Measurements from ENCODE around the gene SCYL1.

The SCYL1 gene

DNA sequence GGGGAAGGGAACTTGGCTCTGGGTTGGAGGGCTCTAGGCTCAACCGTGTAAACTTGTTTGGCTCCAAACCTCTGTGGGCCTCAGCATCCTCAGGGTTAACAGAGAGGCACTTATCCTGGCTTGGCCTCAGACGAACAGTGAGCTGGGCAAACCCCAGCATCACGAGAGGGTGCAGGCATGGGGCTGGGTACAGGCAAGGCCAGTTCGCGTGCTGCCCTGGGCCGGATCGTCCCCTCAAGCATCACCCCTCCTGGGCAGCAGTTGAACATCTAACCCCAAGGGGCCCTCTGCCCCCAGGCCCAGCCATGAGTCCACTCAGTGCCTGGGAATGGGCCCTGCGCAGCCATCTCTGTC lies 52.9 kb downstream of the SCYL1 start:
- Mint-ChIP-seq H3K27ac (peak overlapping the region in 2 of 3 experiments; percentile 38 to 56), H3K36me3 (ENCODE audit: low read depth) (no peaks in the 10 kb centered on the region), H3K9me3 (no peaks in the 10 kb centered on the region), H3K27me3 (ENCODE audit: low read depth) (peaks cover 12% of the 10 kb centered on the region), H3K4me3 (peak overlapping the region; percentile 54 to 78 (median 59)), H3K4me1 (peaks cover 35% of the 10 kb centered on the region)
- no peak for TF ChIP-seq CTCF (IDR thresholded peaks at IDR 0.05; ENCODE audit: unreplicated experiment in 3 of 3)

DNA sequence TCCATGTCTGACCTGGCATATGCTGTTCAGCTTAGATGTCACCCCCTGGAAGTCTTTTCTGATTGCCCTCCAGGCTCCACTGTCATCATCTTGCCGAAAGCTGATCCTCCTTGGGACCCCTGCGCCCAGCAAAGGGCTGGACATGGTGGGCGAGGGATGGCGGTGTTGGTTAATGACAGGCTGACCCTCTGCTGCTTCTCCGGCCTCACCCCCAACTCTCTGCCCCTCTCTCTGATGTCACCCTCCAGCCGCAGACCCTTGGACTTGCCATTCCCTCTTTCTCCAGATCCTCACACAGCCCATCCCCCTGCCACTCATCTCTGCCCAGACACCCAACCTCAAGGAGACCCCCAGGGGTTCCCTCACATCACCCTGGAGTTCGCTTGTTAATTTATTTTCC lies 53.3 kb downstream of the SCYL1 start:
- Mint-ChIP-seq H3K9me3 (no peaks in the 10 kb centered on the region), H3K27me3 (ENCODE audit: low read depth) (peaks cover 15% of the 10 kb centered on the region), H3K4me3 (peak overlapping the region; percentile 58 to 78 (median 63)), H3K36me3 (ENCODE audit: low read depth) (no peaks in the 10 kb centered on the region), H3K27ac (peak overlapping the region; percentile 38 to 58 (median 48)), H3K4me1 (peaks cover 35% of the 10 kb centered on the region)
- TF ChIP-seq CTCF (IDR thresholded peaks at IDR 0.05; ENCODE audit: unreplicated experiment in 3 of 3) = no peak

DNA sequence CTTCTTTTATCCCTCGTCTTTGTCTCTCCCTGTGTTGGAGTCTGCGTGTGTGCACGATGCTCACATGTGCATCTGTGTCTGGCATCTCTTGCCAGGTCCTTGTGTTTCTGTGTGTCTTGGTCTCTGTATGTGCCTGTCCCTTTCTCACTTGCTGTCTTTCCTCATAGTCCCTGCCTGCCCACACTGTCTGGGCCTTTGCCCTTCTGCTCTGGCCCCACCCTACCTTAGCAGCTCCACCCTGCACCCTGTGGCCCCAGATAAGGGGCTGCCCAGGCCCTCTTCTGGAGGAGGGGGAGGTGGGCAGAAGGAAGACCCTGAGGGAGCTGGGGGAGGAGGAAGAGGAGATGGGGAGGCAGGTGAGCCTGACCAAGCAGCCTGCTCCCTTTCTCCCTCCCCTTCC lies 53.8 kb downstream of the SCYL1 start:
- Mint-ChIP-seq H3K36me3 (ENCODE audit: low read depth) (no peaks in the 10 kb centered on the region), H3K4me3 (peak overlapping the region; percentile 58 to 78 (median 63)), H3K27me3 (ENCODE audit: low read depth) (peaks cover 19% of the 10 kb centered on the region), H3K27ac (peak overlapping the region; percentile 38 to 58 (median 48)), H3K9me3 (no peaks in the 10 kb centered on the region), H3K4me1 (peaks cover 34% of the 10 kb centered on the region)
- TF ChIP-seq CTCF (IDR thresholded peaks at IDR 0.05; ENCODE audit: unreplicated experiment in 3 of 3) = no peak

GRCh38 chr11:65579291-65579690 lies 54.4 kb downstream of the SCYL1 start:
- H3K36me3 Mint-ChIP-seq (ENCODE audit: low read depth) = no peaks in the 10 kb centered on the region
- H3K4me3 Mint-ChIP-seq = peak overlapping the region in 2 of 3 experiments; percentile 14 to 36
- H3K27me3 Mint-ChIP-seq (ENCODE audit: low read depth) = peaks cover 19% of the 10 kb centered on the region
- no peak overlapping the region for H3K27ac Mint-ChIP-seq
- H3K4me1 Mint-ChIP-seq = peaks cover 29% of the 10 kb centered on the region
- TF ChIP-seq CTCF (IDR thresholded peaks at IDR 0.05; ENCODE audit: unreplicated experiment in 3 of 3) = no peak
- no peaks in the 10 kb centered on the region for H3K9me3 Mint-ChIP-seq

- peaks cover 23% of the 10 kb centered on the region for H3K4me1 Mint-ChIP-seq
- TF ChIP-seq CTCF (IDR thresholded peaks at IDR 0.05; ENCODE audit: unreplicated experiment in 3 of 3) = no peak
- H3K27ac Mint-ChIP-seq = no peak overlapping the region
- no peak overlapping the region for H3K4me3 Mint-ChIP-seq
- H3K36me3 Mint-ChIP-seq (ENCODE audit: low read depth) = no peaks in the 10 kb centered on the region
- no peaks in the 10 kb centered on the region for H3K9me3 Mint-ChIP-seq
- peaks cover 19% of the 10 kb centered on the region for H3K27me3 Mint-ChIP-seq (ENCODE audit: low read depth)
Measured at GRCh38 chr11:65580031-65580692, 55.3 kb downstream of the SCYL1 start.

- H3K27me3 Mint-ChIP-seq (ENCODE audit: low read depth) = peaks cover 15% of the 10 kb centered on the region
- no peak for TF ChIP-seq CTCF (IDR thresholded peaks at IDR 0.05; ENCODE audit: unreplicated experiment in 3 of 3)
- no peak overlapping the region for H3K4me3 Mint-ChIP-seq
- no peaks in the 10 kb centered on the region for H3K36me3 Mint-ChIP-seq (ENCODE audit: low read depth)
- no peak overlapping the region for H3K27ac Mint-ChIP-seq
- H3K4me1 Mint-ChIP-seq = peaks cover 17% of the 10 kb centered on the region
- no peaks in the 10 kb centered on the region for H3K9me3 Mint-ChIP-seq
Measured at GRCh38 chr11:65580756-65581155, 55.9 kb downstream of the SCYL1 start.
